GM12892 (cell line): ENCODE results near the gene ATG2B.

Source experiments
- POLR2A ChIP-seq: IDR thresholded peaks from 2 replicates; pipeline ENCODE4 v1.6.1; 2011; ENCODE audit warnings: low read depth, low read length, control low read depth
- POLR2AphosphoS5 ChIP-seq: IDR thresholded peaks from 2 replicates; pipeline ENCODE4 v1.6.1; 2011; ENCODE audit warnings: low read depth, low read length, control low read depth

DNA sequence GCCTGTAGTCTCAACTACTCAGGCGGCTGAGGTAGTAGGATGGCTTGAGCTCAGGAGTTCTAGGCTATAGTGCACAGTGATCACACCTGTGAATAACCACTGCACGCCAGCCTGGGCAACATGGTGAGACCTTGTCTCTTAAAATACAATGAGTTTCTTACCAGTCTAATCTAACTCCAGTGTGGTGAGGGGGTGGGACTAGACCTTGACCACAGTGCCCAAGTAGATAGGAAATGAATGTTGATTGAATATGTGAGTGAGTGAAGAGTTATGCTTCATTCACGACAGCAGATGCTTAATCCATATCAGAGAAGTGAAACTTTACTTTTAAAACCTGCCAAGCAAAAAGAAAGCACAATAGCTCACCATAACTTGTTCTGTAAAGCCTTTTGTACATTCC is 17.6 kb upstream of the ATG2B start:
- TF ChIP-seq POLR2A (no peak), POLR2AphosphoS5 (no peak)
